ENCODE data around the gene TRIM52.

DNA sequence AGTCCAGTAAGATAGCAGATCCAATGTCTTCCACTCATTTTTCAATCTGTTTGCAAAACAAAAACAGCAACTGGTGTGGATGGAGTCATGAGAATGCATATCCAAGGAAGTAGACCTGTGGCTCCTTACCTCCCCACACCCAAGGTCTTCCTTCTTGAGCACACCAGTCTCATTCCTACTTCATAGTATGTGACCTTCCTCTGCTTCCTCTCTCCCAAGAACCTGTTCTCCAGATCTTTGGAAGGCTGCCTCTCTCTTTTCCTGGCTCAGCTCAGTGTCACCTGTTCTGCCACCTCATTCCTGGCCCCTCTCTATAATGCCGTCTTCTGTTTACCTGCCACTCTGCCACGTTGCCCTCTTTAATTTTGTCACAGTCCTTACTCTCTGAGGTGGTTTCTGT is 48.0 kb downstream of the TRIM52 start:
- TF ChIP-seq, protein P1, sequence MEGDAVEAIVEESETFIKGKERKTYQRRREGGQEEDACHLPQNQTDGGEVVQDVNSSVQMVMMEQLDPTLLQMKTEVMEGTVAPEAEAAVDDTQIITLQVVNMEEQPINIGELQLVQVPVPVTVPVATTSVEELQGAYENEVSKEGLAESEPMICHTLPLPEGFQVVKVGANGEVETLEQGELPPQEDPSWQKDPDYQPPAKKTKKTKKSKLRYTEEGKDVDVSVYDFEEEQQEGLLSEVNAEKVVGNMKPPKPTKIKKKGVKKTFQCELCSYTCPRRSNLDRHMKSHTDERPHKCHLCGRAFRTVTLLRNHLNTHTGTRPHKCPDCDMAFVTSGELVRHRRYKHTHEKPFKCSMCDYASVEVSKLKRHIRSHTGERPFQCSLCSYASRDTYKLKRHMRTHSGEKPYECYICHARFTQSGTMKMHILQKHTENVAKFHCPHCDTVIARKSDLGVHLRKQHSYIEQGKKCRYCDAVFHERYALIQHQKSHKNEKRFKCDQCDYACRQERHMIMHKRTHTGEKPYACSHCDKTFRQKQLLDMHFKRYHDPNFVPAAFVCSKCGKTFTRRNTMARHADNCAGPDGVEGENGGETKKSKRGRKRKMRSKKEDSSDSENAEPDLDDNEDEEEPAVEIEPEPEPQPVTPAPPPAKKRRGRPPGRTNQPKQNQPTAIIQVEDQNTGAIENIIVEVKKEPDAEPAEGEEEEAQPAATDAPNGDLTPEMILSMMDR (IDR thresholded peaks at IDR 0.05; ENCODE audit: low read length) = no peak
- TF ChIP-seq EZH2 (IDR thresholded peaks at IDR 0.05; ENCODE audit: borderline replicate concordance, low read length) = no peak

All from OCI-LY1 (cell line).